CD4-positive, alpha-beta memory T cell (primary cell): ENCODE data around the gene SDR9C7. TPM values are rescaled to one million over a fixed set of nuclear protein-coding genes. Genes with fewer than 3 reads are reported as not detected.
A peak's percentile ranks its signal among the peaks of the same experiment; 100 is the strongest.
"Not testable (repeated sequence)": the region's sequence is repeated elsewhere in the genome, so short reads cannot be mapped to it uniquely, and the experiment has no call there.

ENCODE experiments used
- CTCF ChIA-PET: fragments of 350-600 bp; sonication (Branson Sonifier 250); formaldehyde crosslinking; loops from one replicate; lab custom pipeline; 2021; ENCODE audit warnings: inconsistent platforms; ENCODE audit not compliant: partially characterized antibody; lab: Charles Lee
- POLR2A ChIA-PET: fragments of 350-600 bp; sonication (Branson Sonifier 250); formaldehyde crosslinking; loops from one replicate; lab custom pipeline; 2021; ENCODE audit not compliant: partially characterized antibody; lab: Charles Lee
- DNase-seq, 5 donors: peaks; one replicate each; pipeline versions ENCODE4 v3.0.0 to v3.0.0-alpha.2; 2020 to 2022; ENCODE audit warnings: mixed read lengths in 1 of 5
- H3K27ac ChIP-seq: one replicate; pipeline ENCODE4 v1.7.0; 2013; ENCODE audit warnings: low read depth, low read length
- H3K27me3 ChIP-seq: 2 replicates; pipeline ENCODE4 v1.7.0; 2013; ENCODE audit warnings: mild to moderate bottlenecking, low read length, moderate library complexity; ENCODE audit not compliant: insufficient read depth
- H3K36me3 ChIP-seq: 2 replicates; pipeline ENCODE4 v1.7.0; 2013; ENCODE audit warnings: mild to moderate bottlenecking, low read length, moderate library complexity; ENCODE audit not compliant: insufficient read depth
- H3K4me1 ChIP-seq: 2 replicates; pipeline ENCODE4 v1.7.0; 2013; ENCODE audit warnings: mild to moderate bottlenecking, low read length, moderate library complexity; ENCODE audit not compliant: insufficient read depth
- H3K4me3 ChIP-seq, 2 donors: one replicate each; pipeline ENCODE4 v1.7.0; 2013; ENCODE audit warnings: low read length in 2 of 2, mild to moderate bottlenecking in 1 of 2
- H3K9me3 ChIP-seq, 2 donors: one replicate each; pipeline ENCODE4 v1.7.0; 2013; ENCODE audit warnings: low read length in 2 of 2, control low read depth in 1 of 2; ENCODE audit not compliant: control insufficient read depth in 1 of 2
- H3K27ac Mint-ChIP-seq, 7 donors: one replicate each; pipeline ENCODE4 v1.8.0; 2020 to 2021; ENCODE audit warnings: mixed read lengths in 7 of 7, mild to moderate bottlenecking in 6 of 7, inconsistent platforms in 3 of 7, moderate library complexity in 3 of 7
- H3K27me3 Mint-ChIP-seq, 2 donors: one replicate each; pipeline ENCODE4 v1.8.0; 2020 to 2021; ENCODE audit warnings: mixed read lengths in 2 of 2
- H3K36me3 Mint-ChIP-seq, 2 donors: one replicate each; pipeline ENCODE4 v1.8.0; 2020 to 2021; ENCODE audit warnings: mixed read lengths in 2 of 2, inconsistent platforms in 1 of 2, mild to moderate bottlenecking in 1 of 2
- H3K4me1 Mint-ChIP-seq, 4 donors: one replicate each; pipeline ENCODE4 v1.8.0; 2020 to 2021; ENCODE audit warnings: mixed read lengths in 4 of 4, mild to moderate bottlenecking in 1 of 4
- H3K4me3 Mint-ChIP-seq, 8 donors: one replicate each; pipeline ENCODE4 v1.8.0; 2020 to 2021; ENCODE audit warnings: mixed read lengths in 8 of 8, mild to moderate bottlenecking in 7 of 8, moderate library complexity in 6 of 8, inconsistent platforms in 3 of 8
- H3K9me3 Mint-ChIP-seq, 8 donors: one replicate each; pipeline ENCODE4 v1.8.0; 2020 to 2021; ENCODE audit warnings: mixed read lengths in 8 of 8, mild to moderate bottlenecking in 5 of 8, inconsistent platforms in 3 of 8, moderate library complexity in 1 of 8
- intact Hi-C: fragments of 100-400 bp; cut with micrococcal nuclease; formaldehyde crosslinking; loops from one replicate; pipeline ENCODE4 v1.15.1; 2023
- polyA plus RNA-seq, 2 donors: library from polyadenylated mRNA; unstranded; fragments of 300-500 nt; fragmentation: Illumina TruSeq; gene quantifications; one replicate each; pipeline ENCODE4 v1.2.3, GENCODE V29; 2021
- total RNA-seq, 2 experiments: library from RNA; stranded (reverse); gene quantifications; one replicate each; pipeline ENCODE4 v1.2.3, GENCODE V29; 2021

Gene SDR9C7
- total RNA-seq: not detected
- not detected for polyA plus RNA-seq

- CTCF ChIA-PET: no interaction called here
- DNase-seq: no peak
- Mint-ChIP-seq H3K4me1 (peaks cover 0 to 5% (median 2%) of the 10 kb centered on the region in 4 donors), H3K36me3 (no peaks in the 10 kb centered on the region), H3K4me3 (no peak within 1 kb of the TSS), H3K27me3 (peaks cover 0 to 3% of the 10 kb centered on the region in 2 donors), H3K27ac (no peak within 1 kb of the TSS), H3K9me3 (no peaks in the 10 kb centered on the region)
- H3K4me1 ChIP-seq: no peaks in the 10 kb centered on the region
- POLR2A ChIA-PET: no interaction called here
- no peaks in the 10 kb centered on the region for H3K36me3 ChIP-seq
- intact Hi-C loops: no loop called here
- no peaks in the 10 kb centered on the region for H3K9me3 ChIP-seq
- H3K27ac ChIP-seq: no peak within 1 kb of the TSS
- no peak within 1 kb of the TSS for H3K4me3 ChIP-seq
- H3K27me3 ChIP-seq: no peaks in the 10 kb centered on the region
Measured at GRCh38 chr12:56933826-56934625, at the start of gene SDR9C7. TSS of gene SDR9C7 (minus strand) at chr12:56934408. CDS start at chr12:56934261, 147 bp downstream.

- no peaks in the 10 kb centered on the region for H3K36me3 ChIP-seq
- Mint-ChIP-seq H3K27me3 (no peaks in the 10 kb centered on the region), H3K36me3 (no peaks in the 10 kb centered on the region), H3K9me3 (no peaks in the 10 kb centered on the region), H3K4me1 (peaks cover 3 to 6% (median 5%) of the 10 kb centered on the region in 4 donors), H3K4me3 (no peak overlapping the region), H3K27ac (no peak overlapping the region)
- no peak for DNase-seq
- no peaks in the 10 kb centered on the region for H3K27me3 ChIP-seq
- H3K4me3 ChIP-seq: no peak overlapping the region
- intact Hi-C loops: no loop called here
- ChIA-PET CTCF (interaction anchor here (0.6 kb wide), 1 partner anchor 69 kb away, joined by 3 read pairs; no protein-coding TSS in a partner anchor), POLR2A (interaction anchor here (1.0 kb wide), 1 partner anchor 295 kb away, joined by 3 read pairs; the partner anchor contains the start of gene PTGES3)
- H3K27ac ChIP-seq: no peak overlapping the region
- H3K4me1 ChIP-seq: peaks cover 9% of the 10 kb centered on the region
- no peaks in the 10 kb centered on the region for H3K9me3 ChIP-seq
Measured at GRCh38 chr12:56983386-56983785, 49.2 kb upstream of the SDR9C7 start.

- H3K4me1 ChIP-seq, H3K4me1 Mint-ChIP-seq, H3K27me3 ChIP-seq, H3K9me3 Mint-ChIP-seq, intact Hi-C loops, H3K27ac Mint-ChIP-seq, H3K27ac ChIP-seq, H3K4me3 ChIP-seq, H3K27me3 Mint-ChIP-seq, H3K36me3 Mint-ChIP-seq, DNase-seq, H3K36me3 ChIP-seq, H3K4me3 Mint-ChIP-seq, H3K9me3 ChIP-seq: not testable (repeated sequence)
- POLR2A ChIA-PET: interaction anchor here (1.0 kb wide), 1 partner anchor 294 kb away, joined by 3 read pairs; the partner anchor contains the start of gene PTGES3
- CTCF ChIA-PET: interaction anchor here (0.6 kb wide), 1 partner anchor 69 kb away, joined by 3 read pairs; no protein-coding TSS in a partner anchor
Measured at GRCh38 chr12:56982578-56983236, 48.5 kb upstream of the SDR9C7 start.

- ChIA-PET CTCF (interaction anchor here (0.6 to 1.5 kb wide), 3 partner anchors 13 to 749 kb away, joined by 3 to 7 read pairs (median 3); a partner anchor contains a TSS), POLR2A (no interaction called here)
- H3K36me3 ChIP-seq: no peaks in the 10 kb centered on the region
- H3K4me1 ChIP-seq: no peaks in the 10 kb centered on the region
- no peaks in the 10 kb centered on the region for H3K27me3 ChIP-seq
- H3K9me3 ChIP-seq: no peaks in the 10 kb centered on the region
- H3K4me3 Mint-ChIP-seq: no peak overlapping the region
- H3K27me3 Mint-ChIP-seq: no peaks in the 10 kb centered on the region
- no peak for DNase-seq
- H3K9me3 Mint-ChIP-seq: peaks cover 0 to 2% (median 0%) of the 10 kb centered on the region in 8 donors
- no peaks in the 10 kb centered on the region for H3K36me3 Mint-ChIP-seq
- H3K27ac ChIP-seq: no peak overlapping the region
- H3K4me1 Mint-ChIP-seq: peaks cover 0 to 1% (median 0%) of the 10 kb centered on the region in 4 donors
- intact Hi-C loops: no loop called here
- no peak overlapping the region for H3K27ac Mint-ChIP-seq
- H3K4me3 ChIP-seq: no peak overlapping the region
Measured at GRCh38 chr12:56980941-56981530, 46.8 kb upstream of the SDR9C7 start.

- H3K36me3 ChIP-seq: no peaks in the 10 kb centered on the region
- Mint-ChIP-seq H3K36me3 (no peaks in the 10 kb centered on the region), H3K9me3 (peaks cover 0 to 2% (median 0%) of the 10 kb centered on the region in 8 donors), H3K27ac (peak overlapping the region in 1 of 7 donors; percentile 17), H3K4me3 (no peak overlapping the region), H3K4me1 (no peaks in the 10 kb centered on the region), H3K27me3 (no peaks in the 10 kb centered on the region)
- H3K27ac ChIP-seq: no peak overlapping the region
- ChIA-PET POLR2A (no interaction called here), CTCF (interaction anchor here (0.6 kb wide), 1 partner anchor 749 kb away, joined by 3 read pairs; no protein-coding TSS in a partner anchor)
- no peaks in the 10 kb centered on the region for H3K9me3 ChIP-seq
- H3K27me3 ChIP-seq: no peaks in the 10 kb centered on the region
- intact Hi-C loops: no loop called here
- H3K4me1 ChIP-seq: no peaks in the 10 kb centered on the region
- H3K4me3 ChIP-seq: no peak overlapping the region
- DNase-seq: no peak
Measured at GRCh38 chr12:56980268-56980667, 46.1 kb upstream of the SDR9C7 start.

GRCh38 chr12:56979628-56980027, 45.4 kb upstream of the SDR9C7 start:
- Histone ChIP-seq H3K27me3 (no peaks in the 10 kb centered on the region), H3K36me3 (no peaks in the 10 kb centered on the region), H3K27ac (no peak overlapping the region), H3K9me3 (no peaks in the 10 kb centered on the region), H3K4me3 (no peak overlapping the region), H3K4me1 (no peaks in the 10 kb centered on the region)
- no peak overlapping the region for H3K27ac Mint-ChIP-seq
- CTCF ChIA-PET: no interaction called here
- H3K27me3 Mint-ChIP-seq: no peaks in the 10 kb centered on the region
- H3K4me1 Mint-ChIP-seq: no peaks in the 10 kb centered on the region
- DNase-seq: no peak
- POLR2A ChIA-PET: no interaction called here
- H3K9me3 Mint-ChIP-seq: peaks cover 0 to 2% (median 0%) of the 10 kb centered on the region in 8 donors
- H3K4me3 Mint-ChIP-seq: no peak overlapping the region
- no peaks in the 10 kb centered on the region for H3K36me3 Mint-ChIP-seq
- intact Hi-C loops: no loop called here
